OCI-LY1 (cell line): ENCODE results near the gene BCL10.

Experiments used
- EZH2 ChIP-seq: fragments of 200-600 bp; sonication (generic), shearing (Covaris generic); IDR thresholded peaks from 2 replicates; pipeline ENCODE4 v1.8.0; 2017; ENCODE audit warnings: borderline replicate concordance, mixed run types, mild to moderate bottlenecking, antibody characterized with exemption, low read length, moderate library complexity, mixed read lengths
- TF ChIP-seq, protein P1 (sequence below): fragments of 200-600 bp; sonication (generic), shearing (Covaris generic); IDR thresholded peaks from 2 replicates; pipeline ENCODE4 v1.5.1; 2017; ENCODE audit warnings: mild to moderate bottlenecking, antibody characterized with exemption, low read length, moderate library complexity, mixed read lengths

DNA sequence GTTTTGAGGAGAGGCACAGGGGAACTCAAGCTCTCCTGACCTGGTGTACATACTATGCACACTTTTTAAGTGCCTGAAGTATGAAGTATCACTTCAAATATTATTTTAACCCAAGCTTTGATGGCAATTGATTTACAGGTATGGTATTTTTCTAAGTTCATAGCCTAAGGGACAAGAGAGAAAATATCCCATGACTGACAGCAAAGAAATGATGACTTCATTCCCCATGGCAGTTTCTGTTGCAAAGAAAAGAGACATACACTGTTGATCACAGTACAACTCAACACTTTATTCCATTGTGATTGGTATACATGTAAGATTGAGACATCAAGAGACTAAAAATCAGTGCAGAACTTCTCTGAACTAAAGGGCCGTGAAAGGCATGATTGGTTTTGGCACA, 41.8 kb upstream of the BCL10 start:
- TF ChIP-seq, protein P1, sequence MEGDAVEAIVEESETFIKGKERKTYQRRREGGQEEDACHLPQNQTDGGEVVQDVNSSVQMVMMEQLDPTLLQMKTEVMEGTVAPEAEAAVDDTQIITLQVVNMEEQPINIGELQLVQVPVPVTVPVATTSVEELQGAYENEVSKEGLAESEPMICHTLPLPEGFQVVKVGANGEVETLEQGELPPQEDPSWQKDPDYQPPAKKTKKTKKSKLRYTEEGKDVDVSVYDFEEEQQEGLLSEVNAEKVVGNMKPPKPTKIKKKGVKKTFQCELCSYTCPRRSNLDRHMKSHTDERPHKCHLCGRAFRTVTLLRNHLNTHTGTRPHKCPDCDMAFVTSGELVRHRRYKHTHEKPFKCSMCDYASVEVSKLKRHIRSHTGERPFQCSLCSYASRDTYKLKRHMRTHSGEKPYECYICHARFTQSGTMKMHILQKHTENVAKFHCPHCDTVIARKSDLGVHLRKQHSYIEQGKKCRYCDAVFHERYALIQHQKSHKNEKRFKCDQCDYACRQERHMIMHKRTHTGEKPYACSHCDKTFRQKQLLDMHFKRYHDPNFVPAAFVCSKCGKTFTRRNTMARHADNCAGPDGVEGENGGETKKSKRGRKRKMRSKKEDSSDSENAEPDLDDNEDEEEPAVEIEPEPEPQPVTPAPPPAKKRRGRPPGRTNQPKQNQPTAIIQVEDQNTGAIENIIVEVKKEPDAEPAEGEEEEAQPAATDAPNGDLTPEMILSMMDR: no peak
- no peak for TF ChIP-seq EZH2
